Stomach (tissue), 4 donors: Measurements from ENCODE around the gene DGKD.

Experiments
- CTCF ChIP-seq, 7 experiments: fragments of 450-650 bp in 4 of 7; fragments of 200-600 bp in 3 of 7; sonication (generic) in 3 of 7; IDR thresholded peaks; one replicate each; pipeline ENCODE4 v1.5.1; 2016 to 2019; ENCODE audit warnings: antibody characterized with exemption in 7 of 7, control low read depth in 2 of 7, mild to moderate bottlenecking in 1 of 7
- EP300 ChIP-seq: sonication (generic); formaldehyde crosslinking; IDR thresholded peaks from one replicate; pipeline ENCODE4 v1.6.1; 2017; ENCODE audit warnings: antibody characterized with exemption
- POLR2A ChIP-seq, 4 donors: fragments of 450-650 bp; IDR thresholded peaks; one replicate each; pipeline ENCODE4 v1.6.1; 2016; ENCODE audit warnings: antibody characterized with exemption in 4 of 4, control low read depth in 2 of 4, mild to moderate bottlenecking in 1 of 4, moderate library complexity in 1 of 4

DNA sequence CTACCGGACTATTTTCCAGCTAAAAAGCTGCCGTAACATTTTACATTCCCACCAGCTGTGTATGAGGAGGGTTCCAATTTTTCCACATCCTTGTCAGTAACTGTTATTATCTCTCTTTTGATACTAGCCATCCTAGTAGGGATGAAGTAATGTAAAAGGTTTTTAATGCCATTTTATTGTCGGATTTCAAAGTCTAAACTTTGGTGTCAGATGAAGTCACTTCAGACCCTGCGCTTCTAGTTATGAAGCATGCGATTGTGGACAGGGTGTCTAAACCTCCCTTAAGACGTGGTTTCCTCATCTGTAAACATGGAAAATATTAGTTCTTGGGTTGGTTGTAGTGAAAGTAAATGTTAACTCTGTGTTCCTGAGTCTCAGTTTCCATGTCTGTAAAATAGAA is 4.7 kb downstream of the DGKD start:
- TF ChIP-seq CTCF (IDR thresholded peaks at IDR 0.05): no peak
- TF ChIP-seq POLR2A (IDR thresholded peaks at IDR 0.05): no peak
- TF ChIP-seq EP300: no peak
